HAP-1 (cell line): Measurements from ENCODE around the gene HSPBAP1.

Source experiments
- DNase-seq, 2 experiments: peaks; one replicate each; pipeline ENCODE4 v3.0.0-alpha.2; 2016 to 2020; ENCODE audit warnings: low spot score in 2 of 2
- H3K27me3 ChIP-seq: fragments of 250-450 bp; sonication (Bioruptor Pico); 2 replicates; pipeline ENCODE4 v1.5.1; 2020; ENCODE audit warnings: low read depth, mild to moderate bottlenecking, moderate library complexity
- H3K36me3 ChIP-seq: fragments of 250-450 bp; sonication (Bioruptor Pico); replicated peaks from 2 replicates; pipeline ENCODE4 v1.5.1; 2020; ENCODE audit warnings: mild to moderate bottlenecking
- H3K4me1 ChIP-seq: fragments of 250-450 bp; sonication (Bioruptor Pico); 2 replicates; pipeline ENCODE4 v1.5.1; 2020; ENCODE audit warnings: mild to moderate bottlenecking
- H3K4me3 ChIP-seq: fragments of 250-450 bp; sonication (Bioruptor Pico); 2 replicates; pipeline ENCODE4 v1.5.1; 2020; ENCODE audit warnings: mild to moderate bottlenecking, moderate library complexity
- H3K9me3 ChIP-seq: fragments of 250-450 bp; sonication (Bioruptor Pico); 2 replicates; pipeline ENCODE4 v1.5.1; 2020; ENCODE audit warnings: mild to moderate bottlenecking, moderate library complexity
- in situ Hi-C: fragments of 300-500 bp; cut with MboI; formaldehyde crosslinking; loops from 3 replicates; pipeline ENCODE4 v1.14.3; 2020; ENCODE audit warnings: low sequenced_read_pairs, inconsistent platforms, mixed read lengths

HSPBAP1 gene

GRCh38 chr3:122797291-122797690 is 3.7 kb upstream of the HSPBAP1 start:
- Histone ChIP-seq H3K27me3 (no peaks in the 10 kb centered on the region), H3K9me3 (no peaks in the 10 kb centered on the region), H3K36me3 (no peaks in the 10 kb centered on the region), H3K4me1 (peaks cover 15% of the 10 kb centered on the region), H3K4me3 (no peak overlapping the region)
- in situ Hi-C loops, result no loop called here
- DNase-seq, result no peak

- DNase-seq, result no peak
- in situ Hi-C loops, result no loop called here
- Histone ChIP-seq H3K36me3 (no peaks in the 10 kb centered on the region), H3K4me1 (peaks cover 15% of the 10 kb centered on the region), H3K27me3 (no peaks in the 10 kb centered on the region), H3K4me3 (peak overlapping the region; percentile 63), H3K9me3 (no peaks in the 10 kb centered on the region)
Observed at GRCh38 chr3:122795674-122796195, 2.1 kb upstream of the HSPBAP1 start.

DNA sequence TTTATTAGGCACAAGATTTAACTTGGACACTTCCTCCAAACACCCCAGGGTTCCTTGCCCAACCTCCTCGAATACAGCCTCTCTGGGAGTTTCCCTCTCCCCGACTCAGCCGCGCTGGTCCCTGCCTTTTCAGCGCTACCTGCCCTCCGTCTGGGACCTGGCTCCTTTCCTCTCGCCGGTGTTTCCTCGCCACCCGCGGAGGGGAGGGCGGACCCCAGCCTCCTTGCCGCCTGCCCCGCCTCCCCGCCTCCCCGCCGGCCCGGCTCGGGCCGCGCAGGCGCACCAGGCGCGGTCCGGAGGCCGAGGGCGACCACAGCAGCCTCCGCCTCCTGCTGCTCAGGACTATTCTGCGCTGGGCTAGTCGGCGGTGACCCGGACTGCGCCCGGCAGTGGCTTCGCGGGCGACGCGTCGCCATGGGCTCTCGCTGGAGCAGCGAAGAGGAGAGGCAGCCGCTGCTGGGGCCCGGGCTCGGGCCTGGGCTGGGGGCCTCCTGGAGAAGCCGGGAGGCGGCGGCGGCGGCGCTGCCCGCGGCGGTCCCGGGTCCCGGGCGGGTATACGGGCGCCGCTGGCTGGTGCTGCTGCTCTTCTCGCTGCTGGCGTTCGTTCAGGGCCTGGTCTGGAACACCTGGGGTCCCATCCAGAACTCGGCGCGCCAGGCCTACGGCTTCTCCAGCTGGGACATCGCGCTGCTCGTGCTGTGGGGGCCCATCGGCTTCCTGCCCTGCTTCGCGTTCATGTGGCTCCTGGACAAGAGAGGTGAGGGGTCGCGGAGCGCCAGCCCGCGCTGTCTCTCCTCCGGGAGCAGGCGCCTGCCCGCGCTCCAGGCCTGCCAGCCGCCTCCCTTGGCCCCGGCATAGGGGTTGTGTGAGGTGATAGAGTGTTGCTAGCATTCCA is 1.4 kb upstream of the HSPBAP1 start, which contains the start of gene SLC49A4:
Gene SLC49A4, plus strand, starts transcription at position 291 of the 895 bp plus-strand sequence. Its CDS starts 124 bp downstream, at position 415.
- peak within 1 kb of the TSS; percentile 63 for H3K4me3 ChIP-seq
- H3K9me3 ChIP-seq, result no peaks in the 10 kb centered on the region
- DNase-seq, result peak; percentile 68 to 87
- in situ Hi-C loops, result no loop called here
- no peaks in the 10 kb centered on the region for H3K36me3 ChIP-seq
- no peaks in the 10 kb centered on the region for H3K27me3 ChIP-seq
- H3K4me1 ChIP-seq, result peaks cover 15% of the 10 kb centered on the region

- DNase-seq, result peak in 1 of 2 experiments; percentile 6
- Histone ChIP-seq H3K36me3 (no peaks in the 10 kb centered on the region), H3K4me3 (peak overlapping the region; percentile 63), H3K4me1 (peaks cover 15% of the 10 kb centered on the region), H3K27me3 (no peaks in the 10 kb centered on the region), H3K9me3 (no peaks in the 10 kb centered on the region)
- in situ Hi-C loops, result no loop called here
Observed at GRCh38 chr3:122794483-122794778, 800 bp upstream of the HSPBAP1 start.

DNA sequence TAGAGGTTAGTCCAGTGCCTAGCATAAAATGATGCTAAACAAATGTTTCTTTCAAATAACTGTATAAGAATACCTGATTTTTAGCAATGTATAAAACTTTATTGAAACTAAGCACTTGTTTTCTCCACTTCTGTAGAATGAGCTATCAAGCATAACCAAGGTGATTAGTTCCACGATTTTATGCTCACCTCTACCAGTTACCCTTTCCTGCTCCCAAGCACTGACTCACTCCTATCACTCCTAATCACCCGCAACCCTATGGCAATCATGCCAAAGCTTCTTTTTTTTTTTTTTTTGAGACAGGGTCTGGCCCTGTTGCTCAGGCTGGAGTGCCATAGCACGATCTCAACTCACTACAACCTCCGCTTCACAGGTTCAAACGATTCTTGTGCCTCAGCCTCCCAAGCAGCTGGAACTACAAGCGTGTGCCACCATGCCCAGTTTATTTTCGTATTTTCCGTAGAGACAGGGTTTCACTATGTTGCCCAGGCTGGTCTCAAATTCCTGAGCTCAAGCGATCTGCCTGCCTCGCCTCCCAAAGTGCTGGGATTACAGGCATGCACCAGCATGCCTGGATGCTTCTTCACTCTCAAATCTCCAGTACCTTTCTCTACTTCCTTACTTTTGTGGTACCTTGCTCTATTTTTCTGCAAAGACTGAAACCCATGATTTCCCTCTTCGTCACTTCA is 3.9 kb downstream of the HSPBAP1 start:
- DNase-seq, result no peak
- Histone ChIP-seq H3K4me1 (peaks cover 10% of the 10 kb centered on the region), H3K9me3 (no peaks in the 10 kb centered on the region), H3K36me3 (no peaks in the 10 kb centered on the region), H3K27me3 (no peaks in the 10 kb centered on the region), H3K4me3 (no peak overlapping the region)
- in situ Hi-C loops, result no loop called here

DNA sequence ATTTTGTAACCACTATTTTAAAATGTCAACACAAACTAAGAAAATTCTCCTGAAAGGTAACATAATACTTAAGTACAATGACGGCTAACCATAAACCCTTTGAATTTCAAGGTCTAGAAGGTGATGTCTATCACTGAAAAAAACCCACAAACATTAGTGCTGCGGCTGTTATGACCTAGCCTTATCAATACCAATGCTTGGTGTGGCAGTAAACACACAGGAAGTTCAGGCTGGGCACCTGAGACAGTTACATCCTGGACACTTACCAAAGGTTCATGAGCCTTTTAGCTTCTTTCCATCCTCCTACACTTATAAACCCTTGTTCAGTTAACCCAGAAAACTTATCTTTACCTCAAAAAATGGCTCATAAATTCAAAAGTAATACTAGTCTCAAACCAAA is 5.8 kb downstream of the HSPBAP1 start:
- in situ Hi-C loops, result no loop called here
- DNase-seq, result no peak

GRCh38 chr3:122786066-122786465 is 7.6 kb downstream of the HSPBAP1 start:
- DNase-seq, result no peak
- Histone ChIP-seq H3K4me3 (no peak overlapping the region), H3K9me3 (no peaks in the 10 kb centered on the region), H3K4me1 (no peaks in the 10 kb centered on the region), H3K36me3 (no peaks in the 10 kb centered on the region), H3K27me3 (no peaks in the 10 kb centered on the region)
- in situ Hi-C loops, result no loop called here

More for the DNA sequence above, 5.8 kb downstream of the HSPBAP1 start:
- Histone ChIP-seq H3K4me1 (peaks cover 1% of the 10 kb centered on the region), H3K9me3 (no peaks in the 10 kb centered on the region), H3K4me3 (no peak overlapping the region), H3K27me3 (no peaks in the 10 kb centered on the region), H3K36me3 (no peaks in the 10 kb centered on the region)

DNA sequence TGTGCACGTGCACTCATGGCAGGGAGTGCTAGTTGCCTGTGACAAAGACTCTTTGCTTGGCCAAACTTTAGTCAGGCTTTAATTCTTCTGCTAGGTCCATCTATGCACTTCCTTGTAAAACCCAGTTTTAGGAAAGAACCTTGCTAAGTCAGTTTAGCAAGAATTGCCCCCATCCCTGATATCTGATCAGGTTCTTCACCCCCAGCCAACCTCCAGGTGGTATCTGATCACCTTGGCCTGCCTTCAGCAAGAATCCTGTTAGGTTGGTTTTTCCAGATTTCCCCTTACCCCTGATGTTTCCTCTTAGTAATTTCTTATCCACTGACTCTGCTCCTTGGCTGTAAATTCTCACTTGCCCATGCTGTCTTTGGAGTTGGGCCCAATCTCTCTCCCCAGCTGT is 8.4 kb downstream of the HSPBAP1 start:
- no peak for DNase-seq
- H3K9me3 ChIP-seq, result no peaks in the 10 kb centered on the region
- in situ Hi-C loops, result no loop called here
- H3K4me3 ChIP-seq, result no peak overlapping the region
- H3K27me3 ChIP-seq, result no peaks in the 10 kb centered on the region
- H3K4me1 ChIP-seq, result no peaks in the 10 kb centered on the region
- H3K36me3 ChIP-seq, result no peaks in the 10 kb centered on the region

DNA sequence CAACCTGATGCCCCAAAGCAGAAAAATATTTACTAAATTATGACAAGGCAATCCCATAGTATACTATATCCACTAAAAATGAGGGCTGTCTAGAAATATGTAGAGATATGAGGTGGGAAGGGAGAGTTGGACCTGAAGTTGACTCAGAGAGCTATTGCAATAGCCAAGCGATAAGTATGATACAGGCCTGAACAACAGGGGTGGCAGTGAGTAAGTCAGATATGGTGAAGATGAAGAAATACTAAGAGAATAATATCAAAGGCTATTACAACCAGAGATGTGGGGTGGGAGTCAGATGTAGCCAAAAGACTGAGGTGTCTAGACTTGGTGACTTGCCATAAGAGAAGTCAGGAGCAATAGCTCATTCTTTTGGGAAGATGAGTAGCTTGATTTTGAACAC is 9.2 kb downstream of the HSPBAP1 start:
- no peak for DNase-seq
- H3K9me3 ChIP-seq, result no peaks in the 10 kb centered on the region
- H3K4me3 ChIP-seq, result no peak overlapping the region
- no peaks in the 10 kb centered on the region for H3K27me3 ChIP-seq
- H3K36me3 ChIP-seq, result no peaks in the 10 kb centered on the region
- in situ Hi-C loops, result no loop called here
- H3K4me1 ChIP-seq, result no peaks in the 10 kb centered on the region

- H3K36me3 ChIP-seq, result no peaks in the 10 kb centered on the region
- no peak overlapping the region for H3K4me3 ChIP-seq
- no peak for DNase-seq
- in situ Hi-C loops, result no loop called here
- no peaks in the 10 kb centered on the region for H3K9me3 ChIP-seq
- no peaks in the 10 kb centered on the region for H3K4me1 ChIP-seq
- no peaks in the 10 kb centered on the region for H3K27me3 ChIP-seq
Observed at GRCh38 chr3:122782804-122783203, 10.8 kb downstream of the HSPBAP1 start.

GRCh38 chr3:122777563-122777962 is 16.1 kb downstream of the HSPBAP1 start:
- Histone ChIP-seq H3K9me3 (no peaks in the 10 kb centered on the region), H3K27me3 (no peaks in the 10 kb centered on the region), H3K4me3 (no peak overlapping the region), H3K4me1 (no peaks in the 10 kb centered on the region), H3K36me3 (no peaks in the 10 kb centered on the region)
- in situ Hi-C loops, result no loop called here
- no peak for DNase-seq

DNA sequence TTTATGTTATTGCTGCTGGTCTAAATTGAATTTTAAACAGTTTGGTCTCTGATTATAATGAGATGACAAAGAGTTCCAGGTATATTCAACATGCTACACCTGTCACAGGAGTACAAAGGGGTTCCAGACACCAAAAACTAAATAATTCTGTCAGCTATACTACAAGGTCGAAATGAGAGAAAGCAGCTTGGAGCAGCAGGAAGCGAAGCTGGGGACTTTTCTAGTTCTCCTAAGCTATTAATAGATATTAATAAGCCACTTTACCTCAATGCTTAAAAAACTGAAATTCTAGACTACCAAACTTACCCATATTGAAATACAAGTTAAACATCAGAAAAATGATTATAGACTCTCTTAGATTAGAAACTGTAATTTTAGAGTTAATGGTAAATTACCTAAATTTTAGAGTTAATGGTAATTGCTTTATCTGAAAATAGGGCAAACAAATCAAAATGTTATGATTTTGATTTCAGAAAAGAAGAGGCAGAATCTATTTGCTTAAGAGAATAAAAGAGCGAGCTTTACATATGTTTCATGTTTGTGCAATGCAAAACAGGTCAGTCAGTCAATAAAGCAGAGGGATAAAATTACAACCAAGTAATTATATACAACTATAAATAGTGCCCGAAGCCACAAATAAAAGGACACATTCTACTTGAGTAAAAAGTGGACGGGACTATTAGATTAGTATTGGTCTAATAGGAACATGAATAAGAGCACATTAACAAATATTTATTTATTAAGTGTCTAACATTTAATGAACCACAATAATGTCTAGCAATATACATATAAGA is 16.8 kb downstream of the HSPBAP1 start:
- no peaks in the 10 kb centered on the region for H3K4me1 ChIP-seq
- H3K27me3 ChIP-seq, result no peaks in the 10 kb centered on the region
- no peak overlapping the region for H3K4me3 ChIP-seq
- no peaks in the 10 kb centered on the region for H3K9me3 ChIP-seq
- no peak for DNase-seq
- H3K36me3 ChIP-seq, result no peaks in the 10 kb centered on the region
- in situ Hi-C loops, result no loop called here

DNA sequence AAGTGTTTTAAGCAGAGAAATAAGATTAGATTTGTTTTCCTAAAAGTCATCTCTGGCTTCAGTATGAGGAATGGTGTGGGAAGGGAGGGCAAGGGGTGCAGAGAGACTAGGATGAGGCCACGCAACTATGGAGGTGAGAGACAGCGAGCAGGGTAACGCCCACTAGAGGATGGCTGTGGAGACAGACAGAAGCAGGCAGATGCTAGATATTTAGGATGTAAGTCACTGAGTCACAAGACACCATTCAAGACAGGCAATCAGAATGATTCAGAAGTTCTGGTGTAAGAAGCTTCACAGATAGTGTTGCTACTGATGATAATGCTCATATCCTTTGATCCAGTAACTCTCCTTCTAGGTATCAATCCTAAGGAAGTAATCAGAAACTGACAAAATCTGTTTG is 19.1 kb downstream of the HSPBAP1 start:
- H3K27me3 ChIP-seq, result no peaks in the 10 kb centered on the region
- H3K4me1 ChIP-seq, result no peaks in the 10 kb centered on the region
- H3K4me3 ChIP-seq, result no peak overlapping the region
- no peaks in the 10 kb centered on the region for H3K36me3 ChIP-seq
- H3K9me3 ChIP-seq, result no peaks in the 10 kb centered on the region
- in situ Hi-C loops, result no loop called here
- no peak for DNase-seq
